Progenitor cell of endocrine pancreas (in vitro differentiated cells): ENCODE measurements around the gene SMAD3. TPM values are rescaled to one million over a fixed set of nuclear protein-coding genes. Genes with fewer than 3 reads are reported as not detected.

ENCODE experiments used
- DNase-seq: peaks from one replicate; pipeline ENCODE4 v3.0.0; 2021; ENCODE audit warnings: low spot score; ENCODE audit not compliant: unreplicated experiment
- H3K27ac Mint-ChIP-seq: 2 replicates; pipeline ENCODE4 v1.8.0; 2021; ENCODE audit warnings: mild to moderate bottlenecking, moderate library complexity, mixed read lengths
- H3K27me3 Mint-ChIP-seq: 2 replicates; pipeline ENCODE4 v1.8.0; 2021; ENCODE audit warnings: mixed read lengths
- H3K36me3 Mint-ChIP-seq: 2 replicates; pipeline ENCODE4 v1.8.0; 2022; ENCODE audit warnings: mixed read lengths; ENCODE audit not compliant: insufficient read depth
- H3K4me1 Mint-ChIP-seq: 2 replicates; pipeline ENCODE4 v1.8.0; 2021; ENCODE audit warnings: low read depth, mixed read lengths
- H3K4me3 Mint-ChIP-seq: 2 replicates; pipeline ENCODE4 v1.8.0; 2021; ENCODE audit warnings: low read depth, mild to moderate bottlenecking, moderate library complexity, mixed read lengths
- H3K9me3 Mint-ChIP-seq: 2 replicates; pipeline ENCODE4 v1.8.0; 2021; ENCODE audit warnings: low read depth, mixed read lengths
- CTCF ChIP-seq: fragments of 200-600 bp; sonication (generic); IDR thresholded peaks from one replicate; pipeline ENCODE4 v1.5.0; 2021; ENCODE audit warnings: antibody characterized with exemption, mild to moderate bottlenecking; ENCODE audit not compliant: unreplicated experiment
- total RNA-seq: library from RNA; stranded (reverse); gene quantifications from 2 replicates; pipeline ENCODE4 v1.2.1, GENCODE V29; 2021

Gene SMAD3
- total RNA-seq, 1 donor from 2014 or later, result 51.3 TPM

- H3K4me3 Mint-ChIP-seq, result no peak overlapping the region
- H3K27me3 Mint-ChIP-seq, result no peaks in the 10 kb centered on the region
- H3K27ac Mint-ChIP-seq, result no peak overlapping the region
- H3K4me1 Mint-ChIP-seq, result peaks cover 16% of the 10 kb centered on the region
- TF ChIP-seq CTCF, result no peak
- H3K9me3 Mint-ChIP-seq, result no peaks in the 10 kb centered on the region
- no peak for DNase-seq
- H3K36me3 Mint-ChIP-seq, result no peaks in the 10 kb centered on the region
These were observed 52.0 kb downstream of the SMAD3 start for GRCh38 chr15:67117370-67117769.

- H3K4me3 Mint-ChIP-seq, result no peak overlapping the region
- no peaks in the 10 kb centered on the region for H3K9me3 Mint-ChIP-seq
- DNase-seq, result no peak
- TF ChIP-seq CTCF, result no peak
- peaks cover 16% of the 10 kb centered on the region for H3K4me1 Mint-ChIP-seq
- H3K27me3 Mint-ChIP-seq, result no peaks in the 10 kb centered on the region
- no peak overlapping the region for H3K27ac Mint-ChIP-seq
- H3K36me3 Mint-ChIP-seq, result no peaks in the 10 kb centered on the region
These were observed 53.4 kb downstream of the SMAD3 start for GRCh38 chr15:67118808-67119207.

- no peak for TF ChIP-seq CTCF
- DNase-seq, result no peak
- H3K4me1 Mint-ChIP-seq, result peaks cover 20% of the 10 kb centered on the region
- H3K27me3 Mint-ChIP-seq, result no peaks in the 10 kb centered on the region
- no peaks in the 10 kb centered on the region for H3K9me3 Mint-ChIP-seq
- H3K36me3 Mint-ChIP-seq, result no peaks in the 10 kb centered on the region
- H3K27ac Mint-ChIP-seq, result no peak overlapping the region
- H3K4me3 Mint-ChIP-seq, result no peak overlapping the region
These were observed 53.9 kb downstream of the SMAD3 start for GRCh38 chr15:67119238-67119846.

GRCh38 chr15:67120009-67120838 lies 54.8 kb downstream of the SMAD3 start:
- no peak for DNase-seq
- no peak overlapping the region for H3K4me3 Mint-ChIP-seq
- peak overlapping the region; percentile 46 for H3K27ac Mint-ChIP-seq
- H3K36me3 Mint-ChIP-seq, result no peaks in the 10 kb centered on the region
- peaks cover 20% of the 10 kb centered on the region for H3K4me1 Mint-ChIP-seq
- TF ChIP-seq CTCF, result no peak
- H3K9me3 Mint-ChIP-seq, result no peaks in the 10 kb centered on the region
- H3K27me3 Mint-ChIP-seq, result no peaks in the 10 kb centered on the region

- Mint-ChIP-seq H3K4me3 (no peak overlapping the region), H3K4me1 (peaks cover 23% of the 10 kb centered on the region), H3K27me3 (no peaks in the 10 kb centered on the region), H3K27ac (peak overlapping the region; percentile 46), H3K36me3 (no peaks in the 10 kb centered on the region), H3K9me3 (no peaks in the 10 kb centered on the region)
- no peak for TF ChIP-seq CTCF
- DNase-seq, result no peak
These were observed 55.6 kb downstream of the SMAD3 start for GRCh38 chr15:67120839-67121643.
